Smooth muscle cell (in vitro differentiated cells): ENCODE data around the gene CRHR2. TPM values are rescaled to one million over a fixed set of nuclear protein-coding genes. Genes with fewer than 3 reads are reported as not detected.

Experiments
- DNase-seq: peaks from one replicate; lab custom pipeline; 2025; ENCODE audit not compliant: unreplicated experiment; lab: John Stamatoyannopoulos, UW
- H2AFZ ChIP-seq: fragments of 200-600 bp; sonication (generic); 2 replicates; pipeline ENCODE4 v1.6.0; 2016; ENCODE audit warnings: antibody characterized with exemption, low read depth, mild to moderate bottlenecking
- H3F3A ChIP-seq: fragments of 200-600 bp; sonication (generic); 2 replicates; pipeline ENCODE4 v1.6.0; 2017; ENCODE audit warnings: antibody characterized with exemption, low read depth
- H3K27ac ChIP-seq: fragments of 200-600 bp; sonication (generic); 2 replicates; pipeline ENCODE4 v1.5.1; 2016; ENCODE audit warnings: low read depth, mild to moderate bottlenecking
- H3K27me3 ChIP-seq: fragments of 200-600 bp; sonication (generic); 2 replicates; pipeline ENCODE4 v1.6.1; 2016; ENCODE audit warnings: low read depth, mild to moderate bottlenecking
- H3K36me3 ChIP-seq: fragments of 200-600 bp; sonication (generic); 2 replicates; pipeline ENCODE4 v1.5.1; 2016; ENCODE audit warnings: low read depth
- H3K4me1 ChIP-seq: fragments of 200-600 bp; sonication (generic); 2 replicates; pipeline ENCODE4 v1.5.1; 2016; ENCODE audit warnings: low read depth
- H3K4me2 ChIP-seq: fragments of 200-600 bp; sonication (generic); 2 replicates; pipeline ENCODE4 v1.6.0; 2016; ENCODE audit warnings: mild to moderate bottlenecking
- H3K4me3 ChIP-seq: fragments of 200-600 bp; sonication (generic); 2 replicates; pipeline ENCODE4 v1.5.1; 2016; ENCODE audit warnings: mild to moderate bottlenecking
- H3K79me2 ChIP-seq: fragments of 200-600 bp; sonication (generic); 2 replicates; pipeline ENCODE4 v1.6.0; 2016; ENCODE audit warnings: low read depth, mild to moderate bottlenecking
- H3K9ac ChIP-seq: fragments of 200-600 bp; sonication (generic); 2 replicates; pipeline ENCODE4 v1.6.0; 2016; ENCODE audit warnings: low read depth
- H3K9me3 ChIP-seq: fragments of 200-600 bp; sonication (generic); replicated peaks from 2 replicates; pipeline ENCODE4 v1.5.1; 2016; ENCODE audit warnings: low read depth
- H4K20me1 ChIP-seq: fragments of 200-600 bp; sonication (generic); 2 replicates; pipeline ENCODE4 v1.6.0; 2016; ENCODE audit warnings: low read depth
- WGBS: methylation state at CpG from one replicate; pipeline ENCODE4 v1.1.7; 2016; ENCODE audit warnings: low lambda C conversion rate; 5-methylcytosine and 5-hydroxymethylcytosine counted together
- polyA plus RNA-seq: library from polyadenylated mRNA; unstranded; fragments of >200 nt; fragmentation: Nextera tagmentation; extraction: Ambion mirVana; gene quantifications from 2 replicates; pipeline ENCODE4 v1.2.1, GENCODE V29; 2016
- total RNA-seq: library from RNA; depleted of rRNA; stranded (reverse); fragments of >200 nt; gene quantifications from 2 replicates; pipeline ENCODE4 v1.2.3, GENCODE V29; 2014
- TF ChIP-seq, protein P1 (sequence below): fragments of 200-600 bp; sonication (generic); IDR thresholded peaks from 2 replicates; pipeline ENCODE4 v1.5.1; 2017; ENCODE audit warnings: borderline replicate concordance, mild to moderate bottlenecking, antibody characterized with exemption; ENCODE audit not compliant: insufficient read depth, poor library complexity, severe bottlenecking

CRHR2 gene
- total and polyA plus RNA-seq, 2 experiments from 2014 or later, result 0.16 TPM; not detected in 1

DNA sequence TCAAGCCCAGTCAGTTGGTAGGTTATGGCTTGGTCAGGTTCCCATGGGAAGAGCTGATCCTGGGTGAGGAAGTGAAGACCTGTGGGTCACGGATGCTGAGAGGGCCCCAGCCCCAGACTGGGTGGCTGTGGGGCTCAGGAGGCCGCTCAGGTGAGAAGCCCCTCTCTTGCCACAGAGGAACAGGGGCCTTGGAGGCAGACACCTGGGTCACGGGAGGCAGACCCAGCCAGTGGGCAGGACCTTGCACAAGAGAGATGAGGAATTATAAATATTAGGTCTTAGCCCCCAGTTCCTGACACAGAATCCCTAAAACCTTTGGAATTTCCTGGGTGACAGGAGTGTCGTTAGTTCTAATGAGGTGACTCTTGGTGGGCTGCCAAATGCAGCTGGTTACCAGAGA lies 10.6 kb upstream of the CRHR2 start:
- Histone ChIP-seq H3K27ac (no peak overlapping the region), H3K36me3 (no peaks in the 10 kb centered on the region), H3K4me3 (no peak overlapping the region), H3K4me2 (no peak overlapping the region), H3F3A (no peaks in the 10 kb centered on the region), H3K9ac (no peak overlapping the region), H3K27me3 (peaks cover 11% of the 10 kb centered on the region), H3K79me2 (no peaks in the 10 kb centered on the region), H2AFZ (no peak overlapping the region), H4K20me1 (no peaks in the 10 kb centered on the region), H3K9me3 (no peaks in the 10 kb centered on the region), H3K4me1 (no peaks in the 10 kb centered on the region)
- TF ChIP-seq, protein P1, sequence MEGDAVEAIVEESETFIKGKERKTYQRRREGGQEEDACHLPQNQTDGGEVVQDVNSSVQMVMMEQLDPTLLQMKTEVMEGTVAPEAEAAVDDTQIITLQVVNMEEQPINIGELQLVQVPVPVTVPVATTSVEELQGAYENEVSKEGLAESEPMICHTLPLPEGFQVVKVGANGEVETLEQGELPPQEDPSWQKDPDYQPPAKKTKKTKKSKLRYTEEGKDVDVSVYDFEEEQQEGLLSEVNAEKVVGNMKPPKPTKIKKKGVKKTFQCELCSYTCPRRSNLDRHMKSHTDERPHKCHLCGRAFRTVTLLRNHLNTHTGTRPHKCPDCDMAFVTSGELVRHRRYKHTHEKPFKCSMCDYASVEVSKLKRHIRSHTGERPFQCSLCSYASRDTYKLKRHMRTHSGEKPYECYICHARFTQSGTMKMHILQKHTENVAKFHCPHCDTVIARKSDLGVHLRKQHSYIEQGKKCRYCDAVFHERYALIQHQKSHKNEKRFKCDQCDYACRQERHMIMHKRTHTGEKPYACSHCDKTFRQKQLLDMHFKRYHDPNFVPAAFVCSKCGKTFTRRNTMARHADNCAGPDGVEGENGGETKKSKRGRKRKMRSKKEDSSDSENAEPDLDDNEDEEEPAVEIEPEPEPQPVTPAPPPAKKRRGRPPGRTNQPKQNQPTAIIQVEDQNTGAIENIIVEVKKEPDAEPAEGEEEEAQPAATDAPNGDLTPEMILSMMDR, result no peak
- WGBS, result 80% methylated on average over 4 of the region's 4 CpGs
- no peak for DNase-seq

DNA sequence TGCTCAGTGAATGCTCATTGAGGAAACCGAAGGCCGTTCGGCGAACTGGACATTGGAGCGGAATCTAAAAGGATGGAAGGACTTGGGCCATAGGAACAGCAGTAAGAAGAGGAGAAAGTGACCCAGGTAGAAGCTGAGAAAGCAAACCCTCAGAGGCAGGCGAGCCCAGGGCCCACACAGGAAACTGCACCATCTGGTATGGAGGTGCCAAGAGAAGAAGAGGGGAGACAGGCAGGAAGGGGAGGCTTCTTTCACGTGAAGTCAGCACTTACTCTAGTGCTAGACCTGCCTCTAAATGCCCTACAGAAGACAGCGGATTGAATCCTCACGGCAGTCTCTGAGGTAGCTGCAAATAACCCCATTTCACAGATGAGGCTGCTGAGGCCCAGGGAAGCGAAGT lies 10.2 kb upstream of the CRHR2 start:
- H3K4me2 ChIP-seq, result no peak overlapping the region
- H3K4me3 ChIP-seq, result no peak overlapping the region
- TF ChIP-seq, protein P1, result no peak
- no peaks in the 10 kb centered on the region for H3K9me3 ChIP-seq
- no peak for DNase-seq
- no peak overlapping the region for H2AFZ ChIP-seq
- H3K27ac ChIP-seq, result no peak overlapping the region
- H3K79me2 ChIP-seq, result no peaks in the 10 kb centered on the region
- H3K36me3 ChIP-seq, result no peaks in the 10 kb centered on the region
- H3K27me3 ChIP-seq, result peaks cover 11% of the 10 kb centered on the region
- H3F3A ChIP-seq, result no peaks in the 10 kb centered on the region
- H3K4me1 ChIP-seq, result no peaks in the 10 kb centered on the region
- 92% methylated on average over 10 of the region's 10 CpGs for WGBS
- no peak overlapping the region for H3K9ac ChIP-seq
- H4K20me1 ChIP-seq, result no peaks in the 10 kb centered on the region

DNA sequence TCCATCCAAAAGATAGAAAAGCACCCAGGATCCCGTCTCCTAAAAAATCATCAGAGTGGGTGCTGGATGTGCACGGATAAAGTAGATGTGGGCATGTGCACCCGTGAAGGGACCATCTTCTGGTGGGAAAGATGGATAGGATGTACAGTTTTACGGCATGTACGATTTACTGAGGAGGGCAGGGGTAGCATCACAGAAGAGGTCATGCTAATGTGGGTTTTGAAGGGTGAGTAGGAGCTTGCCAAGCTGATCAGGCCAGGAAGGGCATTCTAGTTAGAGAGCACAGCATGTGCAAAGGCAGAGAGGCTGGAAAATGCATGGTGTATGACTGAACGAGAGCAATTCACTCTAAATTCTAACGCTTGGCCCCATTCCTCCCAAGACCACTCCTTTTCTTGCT lies 7.8 kb upstream of the CRHR2 start:
- TF ChIP-seq, protein P1, result no peak
- Histone ChIP-seq H3K4me3 (no peak overlapping the region), H3K27me3 (peaks cover 11% of the 10 kb centered on the region), H3K4me2 (no peak overlapping the region), H3K79me2 (no peaks in the 10 kb centered on the region), H3K9ac (no peak overlapping the region), H3K36me3 (no peaks in the 10 kb centered on the region), H2AFZ (no peak overlapping the region), H4K20me1 (no peaks in the 10 kb centered on the region), H3K9me3 (no peaks in the 10 kb centered on the region), H3K4me1 (no peaks in the 10 kb centered on the region), H3K27ac (no peak overlapping the region), H3F3A (no peaks in the 10 kb centered on the region)
- DNase-seq, result no peak
- WGBS, result 88% methylated on average over 7 of the region's 7 CpGs

DNA sequence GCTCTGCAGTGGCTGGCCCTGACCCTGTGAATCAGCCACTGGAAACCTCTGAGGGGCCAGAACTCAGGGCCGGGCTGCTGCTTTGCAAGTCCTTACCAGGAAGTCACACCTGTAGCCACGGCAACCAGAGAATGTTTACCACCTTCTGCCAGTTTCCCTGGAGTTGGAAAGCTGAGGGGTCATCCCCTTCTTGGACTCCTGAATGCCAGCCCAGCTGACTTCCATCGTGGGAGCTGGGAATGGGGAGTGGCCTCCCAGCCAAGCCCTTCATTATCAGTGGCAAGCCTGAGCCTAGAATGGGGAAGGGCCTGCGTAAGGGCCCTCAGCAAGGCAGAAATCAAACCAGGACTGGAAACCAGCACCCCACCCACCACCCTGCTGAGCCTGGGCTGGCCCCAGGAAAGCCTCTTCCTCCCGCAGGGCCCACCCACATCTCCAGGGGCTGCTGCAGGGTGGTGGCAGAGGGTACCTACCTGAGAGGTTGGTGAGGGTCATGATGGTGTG lies 6.5 kb upstream of the CRHR2 start:
- H3K9me3 ChIP-seq, result no peaks in the 10 kb centered on the region
- no peaks in the 10 kb centered on the region for H3K79me2 ChIP-seq
- H3F3A ChIP-seq, result no peaks in the 10 kb centered on the region
- 69% methylated on average over 5 of the region's 5 CpGs for WGBS
- peaks cover 19% of the 10 kb centered on the region for H3K27me3 ChIP-seq
- H3K9ac ChIP-seq, result no peak overlapping the region
- no peak overlapping the region for H2AFZ ChIP-seq
- H3K4me3 ChIP-seq, result no peak overlapping the region
- no peak overlapping the region for H3K27ac ChIP-seq
- no peak overlapping the region for H3K4me2 ChIP-seq
- no peak for DNase-seq
- TF ChIP-seq, protein P1, result no peak
- H3K4me1 ChIP-seq, result no peaks in the 10 kb centered on the region
- H4K20me1 ChIP-seq, result no peaks in the 10 kb centered on the region
- H3K36me3 ChIP-seq, result no peaks in the 10 kb centered on the region
